ENCODE measurements around the gene COPS3.

The COPS3 gene

DNA sequence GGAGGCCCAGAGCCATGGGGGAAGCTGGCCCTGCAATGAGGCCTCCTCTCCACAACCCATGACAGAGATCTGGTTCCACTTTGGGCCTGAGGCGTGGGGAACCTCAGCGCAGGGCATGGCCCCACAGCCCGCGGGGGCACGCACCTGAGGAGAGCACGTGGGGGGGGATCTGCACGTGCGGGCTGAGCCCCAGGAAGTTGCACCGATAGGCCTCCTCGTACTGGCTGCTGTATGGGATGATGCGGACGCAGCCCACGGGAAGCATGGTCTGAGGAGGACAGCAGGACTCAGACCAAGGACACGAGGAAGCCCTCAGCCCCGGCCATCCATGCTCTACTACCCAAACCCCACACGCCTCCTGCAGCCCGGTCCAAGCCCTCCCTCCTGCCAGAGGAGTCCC lies 64.8 kb downstream of the COPS3 start:
- H3K9me3 ChIP-seq (ENCODE audit: control insufficient read depth, low read length) = no peaks in the 10 kb centered on the region
- no peak overlapping the region for H3K4me3 ChIP-seq (ENCODE audit: extremely low read depth, insufficient read depth, low read length, poor library complexity, severe bottlenecking)
- H3K27ac ChIP-seq (ENCODE audit: low read depth, low read length, severe bottlenecking) = no peak overlapping the region
- H3K36me3 ChIP-seq (ENCODE audit: control insufficient read depth, insufficient read depth, low read length) = peaks cover 81% of the 10 kb centered on the region
- H3K4me1 ChIP-seq (ENCODE audit: control insufficient read depth, insufficient read depth, low read length, poor library complexity, severe bottlenecking) = no peaks in the 10 kb centered on the region
- 97 to 100% methylated on average over 13 of the region's 17 CpGs for WGBS, 2 experiments (ENCODE audit: insufficient coverage in 2 of 2)

DNA sequence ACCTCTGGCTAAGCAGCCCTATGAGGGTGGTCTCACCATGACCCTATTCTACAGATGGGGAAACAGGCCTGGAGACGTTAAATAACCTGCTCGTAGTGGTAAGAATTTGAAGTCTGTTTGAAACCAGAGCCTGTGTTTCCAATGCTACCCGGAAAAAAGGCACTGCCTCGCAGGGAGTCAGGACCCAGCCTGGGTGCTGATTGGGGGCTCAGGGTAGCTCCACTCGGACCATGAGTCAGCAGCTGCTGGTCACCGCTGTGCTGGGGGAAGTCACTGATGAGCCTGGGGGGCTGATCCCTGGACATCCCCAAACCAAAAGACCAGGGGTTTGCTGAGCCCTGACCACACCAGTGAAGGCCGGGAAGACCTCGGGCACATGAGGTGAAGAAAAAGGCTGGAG lies 65.5 kb downstream of the COPS3 start:
- Histone ChIP-seq H3K36me3 (ENCODE audit: control insufficient read depth, insufficient read depth, low read length) (peaks cover 77% of the 10 kb centered on the region), H3K9me3 (ENCODE audit: control insufficient read depth, low read length) (no peaks in the 10 kb centered on the region), H3K4me3 (ENCODE audit: extremely low read depth, insufficient read depth, low read length, poor library complexity, severe bottlenecking) (no peak overlapping the region), H3K4me1 (ENCODE audit: control insufficient read depth, insufficient read depth, low read length, poor library complexity, severe bottlenecking) (no peaks in the 10 kb centered on the region), H3K27ac (ENCODE audit: low read depth, low read length, severe bottlenecking) (no peak overlapping the region)
- 95 to 100% methylated on average over 4 to 6 of the region's 8 CpGs for WGBS, 2 experiments (ENCODE audit: insufficient coverage in 2 of 2)

DNA sequence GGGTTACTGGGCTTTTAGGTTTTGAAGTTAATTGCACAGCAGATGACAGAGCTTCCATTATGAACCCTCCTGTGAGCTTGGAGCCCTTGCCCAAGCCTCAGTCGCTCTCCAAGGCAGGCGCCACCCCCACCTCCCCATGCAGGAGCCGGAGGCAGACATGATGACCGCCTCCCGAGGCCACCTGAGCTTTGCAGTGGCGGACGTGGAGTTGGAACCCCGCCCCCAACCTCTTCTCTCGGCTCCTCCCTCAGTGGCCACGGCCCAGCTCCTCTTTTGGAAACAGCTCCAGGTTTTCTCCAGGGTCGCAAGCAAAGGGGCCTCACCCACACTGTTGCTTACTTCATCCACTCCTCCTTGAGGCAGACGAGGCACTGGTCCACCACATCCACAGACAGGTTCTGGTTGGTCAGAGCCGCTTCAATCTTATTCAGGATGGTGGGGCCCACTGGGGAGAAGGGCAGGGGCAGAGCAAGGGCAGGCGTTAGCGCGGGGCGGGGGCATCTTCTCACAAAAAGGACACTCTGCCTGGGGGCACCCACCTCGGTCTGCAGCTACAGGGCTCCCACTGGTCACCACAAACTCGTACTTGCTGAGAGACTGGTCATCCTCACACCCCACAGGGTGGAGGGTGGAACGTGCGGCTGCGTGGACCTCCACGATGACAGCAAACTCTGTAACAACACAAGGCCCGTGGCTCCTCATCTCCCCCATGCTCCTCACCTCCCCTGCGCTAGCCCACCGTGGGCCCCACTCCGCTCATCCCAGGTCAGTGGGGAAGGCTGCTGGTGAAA lies 66.2 kb downstream of the COPS3 start:
- H3K4me3 ChIP-seq (ENCODE audit: extremely low read depth, insufficient read depth, low read length, poor library complexity, severe bottlenecking) = no peak overlapping the region
- peaks cover 71% of the 10 kb centered on the region for H3K36me3 ChIP-seq (ENCODE audit: control insufficient read depth, insufficient read depth, low read length)
- H3K4me1 ChIP-seq (ENCODE audit: control insufficient read depth, insufficient read depth, low read length, poor library complexity, severe bottlenecking) = no peaks in the 10 kb centered on the region
- H3K27ac ChIP-seq (ENCODE audit: low read depth, low read length, severe bottlenecking) = no peak overlapping the region
- H3K9me3 ChIP-seq (ENCODE audit: control insufficient read depth, low read length) = no peaks in the 10 kb centered on the region
- WGBS, 2 experiments (ENCODE audit: insufficient coverage in 2 of 2) = 92 to 97% methylated on average over 17 to 21 of the region's 27 CpGs

DNA sequence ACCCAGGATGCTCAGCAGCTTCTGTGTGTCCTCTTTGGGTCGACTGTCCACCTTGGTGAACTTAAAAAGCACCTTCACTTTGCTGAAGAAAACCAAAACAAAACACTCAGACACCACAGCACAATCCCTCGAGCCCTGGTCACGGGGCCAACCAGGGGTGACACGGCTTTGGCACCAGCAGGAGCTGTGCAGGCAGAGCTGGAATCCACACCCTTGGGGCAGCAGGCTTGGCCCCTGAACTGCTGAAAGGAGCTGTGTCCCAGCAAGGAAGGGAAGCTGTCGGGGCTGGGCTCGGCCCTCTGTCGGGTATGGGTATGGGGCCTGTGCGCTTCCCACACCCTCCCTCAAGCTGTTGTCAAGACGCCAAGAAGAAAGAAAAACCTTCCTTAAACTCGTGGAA lies 67.3 kb downstream of the COPS3 start:
- H3K4me3 ChIP-seq (ENCODE audit: extremely low read depth, insufficient read depth, low read length, poor library complexity, severe bottlenecking) = no peak overlapping the region
- no peaks in the 10 kb centered on the region for H3K9me3 ChIP-seq (ENCODE audit: control insufficient read depth, low read length)
- WGBS, 2 experiments (ENCODE audit: insufficient coverage in 2 of 2) = 95 to 100% methylated on average over 6 to 7 of the region's 10 CpGs
- peaks cover 65% of the 10 kb centered on the region for H3K36me3 ChIP-seq (ENCODE audit: control insufficient read depth, insufficient read depth, low read length)
- H3K4me1 ChIP-seq (ENCODE audit: control insufficient read depth, insufficient read depth, low read length, poor library complexity, severe bottlenecking) = no peaks in the 10 kb centered on the region
- H3K27ac ChIP-seq (ENCODE audit: low read depth, low read length, severe bottlenecking) = no peak overlapping the region

DNA sequence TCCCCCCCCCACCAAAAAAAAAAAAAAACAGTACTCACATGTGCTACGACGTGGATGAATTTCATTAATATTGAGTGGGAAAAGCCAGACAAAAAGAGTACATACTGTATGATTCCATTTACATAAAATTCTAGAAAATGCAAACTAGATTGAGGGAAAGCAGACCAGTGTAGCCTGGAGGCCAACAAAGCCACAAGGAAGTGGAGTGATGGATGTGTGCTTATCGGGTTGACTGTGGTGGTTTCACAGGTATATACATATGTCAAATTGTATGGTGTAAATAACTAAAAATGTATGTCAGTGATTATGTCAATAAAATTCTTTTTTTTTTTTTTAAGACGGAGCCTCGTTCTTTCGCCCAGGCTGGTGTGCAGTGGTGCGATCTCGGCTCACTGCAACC lies 73.0 kb downstream of the COPS3 start:
- 93 to 100% methylated on average over 5 of the region's 8 CpGs for WGBS, 2 experiments (ENCODE audit: insufficient coverage in 2 of 2)
- Histone ChIP-seq H3K4me1 (ENCODE audit: control insufficient read depth, insufficient read depth, low read length, poor library complexity, severe bottlenecking) (peaks cover 5% of the 10 kb centered on the region), H3K36me3 (ENCODE audit: control insufficient read depth, insufficient read depth, low read length) (peaks cover 12% of the 10 kb centered on the region), H3K9me3 (ENCODE audit: control insufficient read depth, low read length) (no peaks in the 10 kb centered on the region), H3K4me3 (ENCODE audit: extremely low read depth, insufficient read depth, low read length, poor library complexity, severe bottlenecking) (no peak overlapping the region), H3K27ac (ENCODE audit: low read depth, low read length, severe bottlenecking) (no peak overlapping the region)

DNA sequence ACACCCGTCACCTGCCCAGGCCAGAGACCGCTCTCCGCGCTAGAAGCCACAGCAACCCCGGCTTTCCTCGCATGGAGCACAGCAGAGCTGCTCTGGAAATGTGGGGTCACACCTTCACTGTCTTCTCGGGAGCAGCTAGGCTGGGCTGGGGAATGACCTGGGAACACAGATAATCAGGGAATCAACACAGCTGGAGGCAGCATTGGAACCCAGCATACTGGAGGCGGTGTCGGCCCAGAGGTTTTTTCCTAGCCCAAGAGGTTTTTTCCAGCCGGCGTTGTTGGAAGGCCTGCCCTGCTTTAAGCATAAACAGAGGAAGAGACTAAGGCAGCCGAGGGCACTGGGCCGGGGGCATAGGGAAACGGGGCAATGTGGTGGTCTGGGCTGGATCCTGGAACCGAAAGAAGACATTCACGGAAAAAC lies 74.1 kb downstream of the COPS3 start:
- Histone ChIP-seq H3K36me3 (ENCODE audit: control insufficient read depth, insufficient read depth, low read length) (peaks cover 9% of the 10 kb centered on the region), H3K9me3 (ENCODE audit: control insufficient read depth, low read length) (no peaks in the 10 kb centered on the region)
- 94 to 95% methylated on average over 16 of the region's 16 CpGs for WGBS, 2 experiments (ENCODE audit: insufficient coverage in 2 of 2)

DNA sequence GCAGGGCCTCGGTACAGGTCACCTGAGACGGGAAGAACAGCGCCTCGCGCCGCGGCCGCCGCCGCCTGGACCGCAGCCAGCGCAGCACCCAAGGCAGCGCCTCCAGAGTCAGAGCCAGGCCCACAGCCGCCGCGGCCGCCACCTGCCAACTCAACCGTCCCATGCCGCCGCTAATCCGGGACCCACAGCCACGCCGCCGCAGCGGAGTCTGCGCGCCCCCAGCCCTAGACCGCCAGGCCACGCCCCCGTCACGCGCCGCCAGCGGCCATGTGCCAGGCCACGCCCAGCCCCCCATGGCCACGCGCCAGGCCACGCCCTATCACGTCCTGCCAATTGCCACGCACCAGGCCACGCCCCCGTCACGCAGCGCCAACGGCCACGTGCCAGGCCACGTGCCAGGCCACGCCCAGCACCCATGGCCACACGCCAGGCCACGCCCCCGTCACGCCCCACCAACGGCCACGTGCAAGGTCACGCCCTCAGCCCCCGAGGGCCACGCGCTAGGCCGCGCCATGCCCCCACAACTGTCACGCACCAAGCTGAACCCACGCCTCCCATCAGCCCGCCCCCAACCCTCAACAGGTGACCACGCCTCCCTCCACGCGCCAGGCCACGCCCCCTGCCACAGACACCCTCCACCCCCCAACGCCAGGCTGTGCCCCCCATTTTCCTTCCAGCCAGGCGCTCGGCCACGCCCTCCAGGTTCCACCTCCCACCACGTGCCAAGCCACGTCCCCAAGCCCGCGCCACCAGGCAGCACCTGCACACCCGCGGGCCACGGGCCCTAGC lies 74.7 kb downstream of the COPS3 start, which contains the start of gene PLD6:
Gene PLD6 (minus strand): TSS at position 210 of the 789 bp plus-strand sequence. CDS start 47 bp downstream, at position 163.
- Histone ChIP-seq H3K9me3 (ENCODE audit: control insufficient read depth, low read length) (no peaks in the 10 kb centered on the region), H3K4me3 (ENCODE audit: extremely low read depth, insufficient read depth, low read length, poor library complexity, severe bottlenecking) (peak within 1 kb of the TSS; percentile 27), H3K36me3 (ENCODE audit: control insufficient read depth, insufficient read depth, low read length) (peaks cover 7% of the 10 kb centered on the region), H3K4me1 (ENCODE audit: control insufficient read depth, insufficient read depth, low read length, poor library complexity, severe bottlenecking) (peaks cover 5% of the 10 kb centered on the region), H3K27ac (ENCODE audit: low read depth, low read length, severe bottlenecking) (no peak within 1 kb of the TSS)
- 64 to 67% methylated on average over 55 to 68 of the region's 78 CpGs for WGBS, 2 experiments (ENCODE audit: insufficient coverage in 2 of 2)

More for the DNA sequence above, 74.1 kb downstream of the COPS3 start:
- H3K27ac ChIP-seq (ENCODE audit: low read depth, low read length, severe bottlenecking) = no peak overlapping the region
- peaks cover 5% of the 10 kb centered on the region for H3K4me1 ChIP-seq (ENCODE audit: control insufficient read depth, insufficient read depth, low read length, poor library complexity, severe bottlenecking)
- no peak overlapping the region for H3K4me3 ChIP-seq (ENCODE audit: extremely low read depth, insufficient read depth, low read length, poor library complexity, severe bottlenecking)

DNA sequence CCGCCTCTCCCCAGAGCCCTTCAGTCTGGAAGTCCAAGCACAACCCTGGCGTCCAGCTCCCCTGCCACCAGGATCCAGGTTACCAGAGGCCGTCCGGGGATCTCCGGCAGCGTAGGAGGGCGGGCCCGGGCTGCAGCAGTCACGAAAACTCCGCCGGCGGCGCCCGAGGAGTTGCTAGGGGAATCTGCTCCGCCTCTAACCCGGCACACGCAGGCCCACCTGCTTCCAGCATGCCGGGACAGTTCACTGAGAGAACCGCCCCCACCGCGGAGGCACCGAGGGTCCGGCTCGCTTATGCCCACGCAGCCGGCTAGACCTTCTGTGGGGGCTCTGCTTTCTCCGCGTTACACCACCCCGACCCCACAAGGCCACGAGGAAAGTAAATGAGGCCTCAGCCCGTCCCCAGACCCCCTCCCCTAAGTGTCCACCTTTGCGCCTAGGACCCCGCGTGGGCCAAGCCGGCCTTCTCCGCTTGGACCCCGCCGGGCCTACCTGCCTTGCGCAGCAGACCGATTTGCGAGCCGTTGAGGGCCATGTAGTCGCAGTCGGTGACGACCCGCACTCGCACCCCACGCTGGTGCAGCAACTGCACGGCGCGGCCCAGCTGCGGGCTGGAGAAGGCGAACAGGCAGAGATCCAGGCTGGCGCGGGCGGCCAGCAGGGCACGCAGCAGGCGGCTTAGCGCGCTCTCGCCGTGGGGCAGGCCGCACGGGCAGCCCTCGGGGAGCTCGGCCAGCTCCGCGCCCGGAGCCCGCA lies 75.5 kb downstream of the COPS3 start:
- Histone ChIP-seq H3K36me3 (ENCODE audit: control insufficient read depth, insufficient read depth, low read length) (peaks cover 3% of the 10 kb centered on the region), H3K27ac (ENCODE audit: low read depth, low read length, severe bottlenecking) (no peak overlapping the region), H3K9me3 (ENCODE audit: control insufficient read depth, low read length) (no peaks in the 10 kb centered on the region), H3K4me3 (ENCODE audit: extremely low read depth, insufficient read depth, low read length, poor library complexity, severe bottlenecking) (peak overlapping the region; percentile 27), H3K4me1 (ENCODE audit: control insufficient read depth, insufficient read depth, low read length, poor library complexity, severe bottlenecking) (peaks cover 5% of the 10 kb centered on the region)
- 40 to 46% methylated on average over 64 to 70 of the region's 70 CpGs for whole genome bisulfite sequencing, 2 experiments (ENCODE audit: insufficient coverage in 2 of 2)

DNA sequence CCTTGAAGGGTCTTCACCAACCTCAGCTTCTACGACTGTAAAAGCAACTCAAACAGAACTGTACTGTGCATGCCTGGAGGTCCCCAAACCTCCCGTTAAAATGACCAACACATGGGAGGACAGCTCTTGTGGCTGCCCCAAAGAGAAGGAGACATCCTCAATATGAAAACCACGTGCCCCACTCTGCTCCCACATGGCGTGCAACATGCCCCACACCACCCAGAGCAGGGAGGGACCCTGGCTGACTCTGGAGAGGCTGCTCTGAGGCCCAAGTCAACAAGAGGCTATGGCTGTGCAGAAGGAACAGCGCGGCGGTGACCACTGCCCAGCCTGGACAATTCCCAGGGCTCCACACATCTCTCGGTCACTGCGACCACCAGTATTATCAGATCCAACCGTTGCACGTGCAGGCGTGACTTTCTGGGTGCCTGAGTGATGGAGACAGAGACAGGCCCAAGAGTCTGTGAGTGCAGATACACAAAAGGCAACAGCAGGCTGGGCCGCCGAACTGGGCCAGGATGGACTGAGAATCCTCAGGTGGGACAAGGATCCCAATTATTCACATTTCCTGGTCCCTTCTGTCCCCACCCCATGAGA lies 76.3 kb downstream of the COPS3 start:
- Histone ChIP-seq H3K27ac (ENCODE audit: low read depth, low read length, severe bottlenecking) (no peak overlapping the region), H3K36me3 (ENCODE audit: control insufficient read depth, insufficient read depth, low read length) (peaks cover 3% of the 10 kb centered on the region), H3K4me1 (ENCODE audit: control insufficient read depth, insufficient read depth, low read length, poor library complexity, severe bottlenecking) (peaks cover 5% of the 10 kb centered on the region), H3K4me3 (ENCODE audit: extremely low read depth, insufficient read depth, low read length, poor library complexity, severe bottlenecking) (no peak overlapping the region), H3K9me3 (ENCODE audit: control insufficient read depth, low read length) (no peaks in the 10 kb centered on the region)
- WGBS, 2 experiments (ENCODE audit: insufficient coverage in 2 of 2) = 89 to 96% methylated on average over 13 to 14 of the region's 14 CpGs

DNA sequence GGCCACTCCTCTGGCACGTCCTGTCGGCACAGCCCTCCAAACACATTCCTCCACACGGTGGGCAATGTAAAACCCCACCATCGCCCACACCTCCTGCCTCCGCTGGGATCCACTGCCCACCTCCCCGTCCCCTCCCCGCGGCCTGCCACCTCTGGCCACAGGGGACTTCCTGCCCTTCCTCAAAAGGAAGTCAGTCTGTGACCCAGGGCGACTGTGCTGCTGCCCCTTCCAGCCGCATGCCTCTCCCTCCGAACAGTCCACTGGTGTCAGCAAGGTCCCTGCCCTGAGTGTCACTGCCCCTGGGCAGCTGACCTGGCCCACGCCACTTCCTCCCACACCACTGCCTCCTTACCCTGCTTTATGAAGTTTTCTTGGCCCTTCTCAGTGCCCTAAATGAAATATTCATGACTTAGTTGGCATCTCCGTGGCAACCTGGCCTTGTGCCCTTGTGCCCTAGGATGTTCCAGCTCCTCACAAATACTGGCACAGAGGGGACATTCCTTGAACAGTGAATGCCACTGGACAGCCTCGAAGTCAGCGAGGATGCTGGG lies 76.9 kb downstream of the COPS3 start:
- Histone ChIP-seq H3K9me3 (ENCODE audit: control insufficient read depth, low read length) (no peaks in the 10 kb centered on the region), H3K36me3 (ENCODE audit: control insufficient read depth, insufficient read depth, low read length) (peaks cover 3% of the 10 kb centered on the region), H3K4me3 (ENCODE audit: extremely low read depth, insufficient read depth, low read length, poor library complexity, severe bottlenecking) (no peak overlapping the region), H3K4me1 (ENCODE audit: control insufficient read depth, insufficient read depth, low read length, poor library complexity, severe bottlenecking) (peaks cover 5% of the 10 kb centered on the region), H3K27ac (ENCODE audit: low read depth, low read length, severe bottlenecking) (no peak overlapping the region)
- WGBS, 2 experiments (ENCODE audit: insufficient coverage in 2 of 2) = 87 to 93% methylated on average over 13 to 15 of the region's 15 CpGs

All from mesodermal cell (in vitro differentiated cells).